GM18873 (cell line): ENCODE results near the gene CTXN1.
"Not testable (repeated sequence)": the region's sequence is repeated elsewhere in the genome, so short reads cannot be mapped to it uniquely, and the experiment has no call there.

ENCODE experiments used
- ATAC-seq: cut with Tn5 transposase; IDR thresholded peaks from one replicate; pipeline ENCODE4 v1.9.1; 2021; ENCODE audit warnings: mild to moderate bottlenecking, moderate library complexity, moderate number of reproducible peaks; ENCODE audit not compliant: unreplicated experiment, low FRiP score

Gene CTXN1

DNA sequence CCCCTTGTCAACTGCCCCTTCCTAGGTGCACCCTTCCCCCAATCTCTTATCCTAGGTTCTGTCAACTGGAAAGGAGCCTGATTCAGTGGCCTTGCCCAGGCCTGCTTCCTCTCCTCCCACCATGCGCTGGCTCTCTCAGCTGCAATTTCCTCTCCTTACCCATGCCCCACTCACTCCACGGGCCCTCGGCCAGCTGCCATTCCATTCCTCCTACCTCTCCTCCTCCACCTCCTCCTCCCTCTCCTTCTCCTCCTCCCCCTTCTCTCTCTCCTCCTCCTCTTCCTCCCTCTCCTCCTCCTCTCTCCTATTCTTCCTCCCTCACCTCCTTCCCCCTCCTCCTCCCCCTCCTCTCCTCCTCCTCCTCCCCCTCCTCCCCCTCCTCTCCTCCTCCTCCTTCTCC, 27.1 kb upstream of the CTXN1 start:
- no peak for ATAC-seq

GRCh38 chr19:7947939-7948338, 22.0 kb upstream of the CTXN1 start:
- ATAC-seq = no peak

DNA sequence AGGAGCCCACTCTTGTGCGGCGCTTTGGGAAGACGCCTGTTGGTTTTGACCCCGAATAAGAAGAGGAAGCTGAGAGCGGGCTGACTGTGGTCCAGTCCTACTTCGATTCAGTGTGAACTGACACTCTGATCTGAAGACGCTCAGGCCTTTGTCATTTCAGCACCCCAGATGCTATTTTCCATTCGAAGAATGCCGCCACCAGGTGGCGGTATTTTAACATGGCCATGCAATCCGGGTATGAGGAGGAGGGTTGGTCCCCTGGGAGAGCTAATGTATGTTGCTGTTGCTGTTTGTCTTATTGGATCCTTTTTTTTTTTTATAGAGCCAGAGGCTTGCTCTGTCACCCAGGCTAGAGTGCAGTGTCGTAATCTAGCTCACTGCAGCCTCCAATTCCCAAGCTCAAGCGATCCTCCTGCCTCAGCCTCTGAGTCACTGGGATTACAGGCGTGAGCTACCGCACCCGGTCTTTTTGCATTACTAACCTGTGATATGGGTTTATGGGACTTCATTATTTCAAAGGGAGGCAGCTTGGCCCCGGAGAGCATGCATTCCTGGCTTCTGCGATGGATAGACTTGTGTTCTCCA, 18.3 kb upstream of the CTXN1 start:
- peak; percentile 21 for ATAC-seq

DNA sequence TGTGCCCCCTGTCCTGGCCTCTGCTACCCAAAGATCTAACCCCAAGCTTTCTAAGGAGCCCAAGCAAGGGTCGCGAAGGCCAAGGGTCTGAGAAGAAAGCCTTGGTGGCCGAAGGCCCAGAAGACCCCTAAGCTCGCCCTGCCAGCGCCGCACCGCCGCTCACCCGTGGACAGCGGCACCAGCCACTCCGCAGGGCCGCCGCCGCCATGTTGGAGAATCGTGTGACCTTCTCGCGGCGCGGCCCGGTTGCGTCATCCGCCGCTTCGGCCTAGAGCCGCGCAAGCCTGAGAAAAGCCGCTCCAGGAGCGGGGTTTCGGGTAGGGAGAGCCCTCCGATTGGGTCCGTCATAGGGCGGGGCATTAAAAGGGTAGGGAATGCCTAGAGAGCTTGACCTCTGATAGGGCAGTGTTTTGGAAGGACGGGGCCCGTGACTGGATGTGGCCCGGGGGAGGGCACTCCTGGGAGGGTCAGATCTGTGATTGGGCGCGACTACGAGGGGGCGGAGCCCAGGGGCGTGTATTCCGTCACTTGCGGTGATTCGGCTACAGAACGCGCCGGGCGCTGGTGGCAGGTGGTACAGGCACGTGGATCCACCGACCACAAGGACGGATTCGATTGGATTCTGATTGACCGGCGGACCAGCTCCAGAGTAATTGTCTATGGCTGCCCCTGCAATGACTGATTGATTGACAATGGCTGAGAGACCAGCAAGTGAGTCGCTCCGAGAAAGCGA, 17.7 kb upstream of the CTXN1 start, which contains the start of gene TIMM44:
TIMM44 (minus strand) TSS at position 223 of the 733 bp plus-strand sequence; CDS start at position 208, 15 bp downstream.
- peak; percentile 92 for ATAC-seq

GRCh38 chr19:7942981-7943443, 17.1 kb upstream of the CTXN1 start:
- ATAC-seq = no peak

DNA sequence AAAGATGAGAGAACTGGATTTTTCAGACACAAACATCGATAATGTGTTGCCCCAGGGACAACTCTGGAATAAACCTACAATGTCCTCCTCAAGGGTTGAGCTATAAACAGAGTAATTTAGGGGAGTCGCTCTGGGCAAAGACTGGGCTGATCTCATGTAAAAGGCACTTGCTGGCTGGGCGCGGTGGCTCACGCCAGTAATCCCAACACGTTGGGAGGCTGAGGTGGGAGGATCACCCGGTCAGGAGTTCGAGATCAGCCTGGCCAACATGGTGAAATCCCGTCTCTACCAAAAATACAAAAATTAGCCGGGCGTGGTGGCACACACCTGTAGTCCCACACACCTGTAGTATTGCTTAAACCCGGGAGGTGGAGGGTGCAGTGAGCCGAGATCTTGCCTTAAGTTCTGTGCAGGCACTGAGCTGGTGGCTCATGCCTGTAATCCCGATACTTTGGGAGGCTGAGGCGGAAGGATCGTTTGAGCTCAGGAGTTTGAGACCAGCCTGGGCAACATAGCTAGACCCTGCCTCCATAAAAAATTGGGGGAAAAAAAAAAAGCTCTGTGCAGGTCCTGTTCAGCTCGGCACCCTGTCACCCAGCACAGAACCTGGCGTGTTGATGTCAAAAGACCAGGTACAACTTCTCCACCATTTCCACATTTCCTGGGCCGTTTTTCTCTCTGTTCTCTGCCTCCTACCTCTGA, 16.1 kb upstream of the CTXN1 start:
- ATAC-seq = no peak

DNA sequence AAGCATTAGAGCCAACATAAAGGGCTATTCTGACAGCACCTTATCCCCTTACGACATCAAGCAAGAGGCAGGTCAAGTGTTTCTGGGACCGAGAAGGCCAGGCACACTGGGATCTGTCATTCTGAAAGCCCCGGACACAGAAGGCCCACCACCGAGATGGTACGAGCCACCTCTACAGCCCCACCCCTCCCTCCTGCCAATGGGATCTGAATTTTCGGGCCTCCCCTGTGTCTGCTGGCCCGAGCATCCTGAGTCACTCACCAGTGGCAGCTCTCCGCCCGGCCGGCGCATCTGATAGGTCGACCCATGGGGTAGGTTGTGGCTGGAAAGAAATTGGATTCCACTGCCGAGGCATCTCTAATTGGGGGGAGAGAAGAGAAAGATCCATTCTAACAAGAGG, 14.9 kb upstream of the CTXN1 start:
- no peak for ATAC-seq

DNA sequence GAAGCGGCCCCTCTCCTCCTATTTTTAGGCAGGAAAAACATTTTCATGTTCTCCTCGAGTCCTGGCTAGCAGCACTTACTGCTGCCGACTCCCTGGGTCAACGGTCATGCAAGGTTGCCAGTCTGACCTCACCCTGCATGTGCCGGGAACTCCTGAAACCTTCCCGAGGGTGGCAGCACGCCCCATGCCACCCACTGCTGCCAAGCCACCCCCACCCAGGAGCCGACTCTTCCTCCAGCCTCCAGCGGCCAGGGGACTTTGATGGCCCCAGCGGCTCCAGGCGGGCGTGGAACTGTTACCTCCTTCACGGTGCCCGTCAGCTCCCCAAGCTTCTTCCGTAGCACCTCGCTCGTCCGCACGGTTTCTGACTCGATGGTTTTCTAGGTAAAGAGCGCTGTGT, 8.8 kb upstream of the CTXN1 start:
- ATAC-seq = no peak

- no peak for ATAC-seq
Measured at GRCh38 chr19:7933828-7934725, 8.1 kb upstream of the CTXN1 start.

- ATAC-seq = no peak
Measured at GRCh38 chr19:7933411-7933810, 7.5 kb upstream of the CTXN1 start.

DNA sequence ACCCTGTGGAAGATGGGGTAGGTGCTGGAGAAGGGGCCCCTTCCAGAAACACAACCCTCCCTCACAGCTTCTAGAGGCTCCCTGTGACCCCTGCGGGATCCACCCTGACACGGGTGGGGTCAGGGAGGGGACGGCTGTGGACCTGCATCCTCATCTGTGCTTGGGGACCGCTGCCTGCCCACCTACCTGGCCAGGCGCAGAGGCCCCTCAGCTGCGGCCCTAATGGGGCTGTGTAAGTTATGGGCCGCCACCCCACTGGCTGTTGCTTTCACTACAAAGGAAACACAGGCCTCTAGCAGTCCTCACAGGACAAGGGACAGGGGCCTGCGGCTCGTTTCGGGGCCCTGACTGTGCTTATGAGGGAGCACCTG, 7.0 kb upstream of the CTXN1 start:
- ATAC-seq = no peak

- ATAC-seq = no peak
Measured at GRCh38 chr19:7932276-7932929, 6.5 kb upstream of the CTXN1 start.

- ATAC-seq = no peak
Measured at GRCh38 chr19:7931221-7932061, 5.5 kb upstream of the CTXN1 start.

- ATAC-seq = no peak
Measured at GRCh38 chr19:7930765-7931164, 4.8 kb upstream of the CTXN1 start.

DNA sequence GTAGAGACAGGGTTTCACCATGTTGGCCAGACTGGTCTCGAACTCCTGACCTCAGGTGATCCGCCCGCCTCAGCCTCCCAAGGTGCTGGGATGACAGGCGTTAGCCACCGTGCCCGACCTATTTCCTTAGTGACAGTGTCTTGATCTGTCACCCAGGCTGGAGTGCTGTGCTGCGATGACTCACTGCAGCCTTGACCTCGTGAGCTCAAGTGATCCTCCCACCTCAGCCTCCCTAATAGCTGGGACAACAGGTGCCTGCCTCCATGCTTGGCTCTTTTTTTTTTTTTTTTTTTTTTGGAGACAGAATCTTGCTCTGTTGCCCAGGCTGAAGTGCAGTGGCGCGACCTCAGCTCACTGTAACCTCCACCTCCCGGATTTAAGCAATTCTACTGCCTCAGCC, 4.1 kb upstream of the CTXN1 start:
- not testable (repeated sequence) for ATAC-seq

GRCh38 chr19:7928741-7929701, 3.1 kb upstream of the CTXN1 start:
- no peak for ATAC-seq

GRCh38 chr19:7928334-7928706, 2.4 kb upstream of the CTXN1 start:
- no peak for ATAC-seq
